Measurements from ENCODE around the gene TAF4B. TPM values are rescaled to one million over a fixed set of nuclear protein-coding genes. Genes with fewer than 3 reads are reported as not detected.
A peak's percentile ranks its signal among the peaks of the same experiment; 100 is the strongest.
"Not testable (repeated sequence)": the region's sequence is repeated elsewhere in the genome, so short reads cannot be mapped to it uniquely, and the experiment has no call there.

Gene TAF4B
- total RNA-seq (1 to 10 TPM; 3.9 to 4.2 TPM), polyA plus RNA-seq (under 1 TPM; 0.63 to 0.74 TPM)
- long read RNA-seq, donor 1, partial matches to known transcripts = 1 of 1 reads
- long read RNA-seq, donor 1, other reads (novel, unspliced or antisense) = 0 of 1 reads
- long read RNA-seq, donor 2 = 0 reads

DNA sequence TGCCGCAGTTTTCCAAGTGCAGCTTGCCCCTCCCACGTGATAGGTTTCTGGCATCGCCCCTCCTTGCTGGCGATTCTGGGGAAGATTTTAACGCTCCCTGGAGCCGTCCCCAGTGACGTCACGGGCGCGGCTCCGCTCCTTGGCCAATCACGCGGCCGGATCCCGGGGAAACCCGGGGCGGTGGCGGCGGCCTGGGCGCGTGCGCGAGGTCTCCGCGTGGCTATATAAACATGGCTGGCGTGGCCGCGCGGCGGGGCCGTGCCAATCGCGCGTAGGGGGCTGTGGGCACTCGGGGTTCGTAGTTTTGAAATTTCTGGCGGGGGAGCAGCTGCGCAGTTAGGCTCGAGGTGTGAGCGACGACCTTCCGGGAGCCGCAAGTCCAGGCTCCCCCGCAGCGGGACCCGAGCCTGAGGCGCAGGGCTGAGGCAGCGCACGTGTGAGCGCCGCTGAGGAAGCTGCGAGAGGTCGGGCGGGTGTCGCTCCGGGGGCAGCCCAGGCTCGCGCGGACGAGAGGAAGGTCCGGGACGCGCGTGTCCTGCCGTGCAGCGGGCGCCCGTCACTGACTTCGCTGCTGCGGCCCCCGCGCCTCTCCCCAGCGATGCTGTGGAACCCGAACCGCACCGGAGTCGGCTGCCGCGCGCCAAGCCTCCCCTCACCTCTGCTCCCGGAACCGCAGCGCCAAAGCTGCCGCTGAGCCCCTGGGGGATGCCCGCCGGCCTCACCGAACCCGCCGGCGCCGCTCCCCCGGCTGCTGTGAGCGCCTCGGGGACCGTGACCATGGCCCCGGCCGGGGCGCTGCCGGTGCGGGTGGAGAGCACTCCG is at the start of gene TAF4B:
TAF4B (plus strand) TSS at position 217 of the 822 bp plus-strand sequence; CDS start at position 706, 489 bp downstream.
- peak; percentile 96 to 98 for DNase-seq
- intact Hi-C loops (cut with DNase I) = loop anchor here (5.0 to 10.0 kb wide), 3 partner anchors 134 to 428 kb away; partner anchors contain the start of gene SS18 (in 1 of the 2)
- ATAC-seq (ENCODE audit: low FRiP score) = peak; percentile 99
- Histone ChIP-seq H3K27me3 (ENCODE audit: control insufficient read depth in 1 of 2, insufficient read depth in 2 of 2, low read length in 1 of 2) (no peaks in the 10 kb centered on the region), H3K9me3 (ENCODE audit: control insufficient read depth, low read length) (no peaks in the 10 kb centered on the region), H3K27ac (ENCODE audit: low read depth in 1 of 2, low read length in 2 of 2) (no peak within 1 kb of the TSS), H3K4me3 (ENCODE audit: low read length in 2 of 2) (peak within 1 kb of the TSS; percentile 46 to 73), H3K4me1 (ENCODE audit: control insufficient read depth in 1 of 2, insufficient read depth in 2 of 2, low read length in 2 of 2) (no peaks in the 10 kb centered on the region), H3K36me3 (ENCODE audit: control insufficient read depth in 1 of 2, insufficient read depth in 2 of 2, low read length in 1 of 2) (no peaks in the 10 kb centered on the region)
- 0 to 1% methylated on average over 76 to 101 of the region's 101 CpGs for WGBS, 2 donors

GRCh38 chr18:26181343-26181826 is 44.9 kb upstream of the TAF4B start:
- Histone ChIP-seq H3K4me3 (ENCODE audit: low read length in 2 of 2) (no peak overlapping the region), H3K36me3 (ENCODE audit: control insufficient read depth in 1 of 2, insufficient read depth in 2 of 2, low read length in 1 of 2) (no peaks in the 10 kb centered on the region), H3K9me3 (ENCODE audit: control insufficient read depth, low read length) (no peaks in the 10 kb centered on the region), H3K27me3 (ENCODE audit: control insufficient read depth in 1 of 2, insufficient read depth in 2 of 2, low read length in 1 of 2) (no peaks in the 10 kb centered on the region), H3K27ac (ENCODE audit: low read depth in 1 of 2, low read length in 2 of 2) (no peak overlapping the region), H3K4me1 (ENCODE audit: control insufficient read depth in 1 of 2, insufficient read depth in 2 of 2, low read length in 2 of 2) (no peaks in the 10 kb centered on the region)
- 87 to 90% methylated on average over 7 of the region's 7 CpGs for whole genome bisulfite sequencing, 2 donors
- intact Hi-C loops (cut with DNase I) = no loop called here
- DNase-seq (no peak), ATAC-seq (ENCODE audit: low FRiP score) (no peak)

GRCh38 chr18:26183395-26184112 is 42.7 kb upstream of the TAF4B start:
- Histone ChIP-seq H3K27ac (ENCODE audit: low read depth in 1 of 2, low read length in 2 of 2) (no peak overlapping the region), H3K36me3 (ENCODE audit: control insufficient read depth in 1 of 2, insufficient read depth in 2 of 2, low read length in 1 of 2) (no peaks in the 10 kb centered on the region), H3K9me3 (ENCODE audit: control insufficient read depth, low read length) (no peaks in the 10 kb centered on the region), H3K27me3 (ENCODE audit: control insufficient read depth in 1 of 2, insufficient read depth in 2 of 2, low read length in 1 of 2) (no peaks in the 10 kb centered on the region), H3K4me3 (ENCODE audit: low read length in 2 of 2) (no peak overlapping the region), H3K4me1 (ENCODE audit: control insufficient read depth in 1 of 2, insufficient read depth in 2 of 2, low read length in 2 of 2) (no peaks in the 10 kb centered on the region)
- DNase-seq (no peak), ATAC-seq (ENCODE audit: low FRiP score) (no peak)
- intact Hi-C loops (cut with DNase I) = no loop called here

GRCh38 chr18:26185267-26185666 is 41.0 kb upstream of the TAF4B start:
- Histone ChIP-seq H3K27me3 (ENCODE audit: control insufficient read depth in 1 of 2, insufficient read depth in 2 of 2, low read length in 1 of 2) (no peaks in the 10 kb centered on the region), H3K36me3 (ENCODE audit: control insufficient read depth in 1 of 2, insufficient read depth in 2 of 2, low read length in 1 of 2) (no peaks in the 10 kb centered on the region), H3K27ac (ENCODE audit: low read depth in 1 of 2, low read length in 2 of 2) (no peak overlapping the region), H3K9me3 (ENCODE audit: control insufficient read depth, low read length) (no peaks in the 10 kb centered on the region), H3K4me3 (ENCODE audit: low read length in 2 of 2) (no peak overlapping the region), H3K4me1 (ENCODE audit: control insufficient read depth in 1 of 2, insufficient read depth in 2 of 2, low read length in 2 of 2) (no peaks in the 10 kb centered on the region)
- intact Hi-C loops (cut with DNase I) = no loop called here
- DNase-seq (no peak), ATAC-seq (ENCODE audit: low FRiP score) (no peak)
- WGBS, 2 donors = 62 to 65% methylated on average over 2 of the region's 2 CpGs

GRCh38 chr18:26190506-26190905 is 35.7 kb upstream of the TAF4B start:
- 87 to 94% methylated on average over 8 of the region's 8 CpGs for WGBS, 2 donors
- Histone ChIP-seq H3K27ac (ENCODE audit: low read depth in 1 of 2, low read length in 2 of 2) (no peak overlapping the region), H3K27me3 (ENCODE audit: control insufficient read depth in 1 of 2, insufficient read depth in 2 of 2, low read length in 1 of 2) (no peaks in the 10 kb centered on the region), H3K4me3 (ENCODE audit: low read length in 2 of 2) (no peak overlapping the region), H3K4me1 (ENCODE audit: control insufficient read depth in 1 of 2, insufficient read depth in 2 of 2, low read length in 2 of 2) (no peaks in the 10 kb centered on the region), H3K9me3 (ENCODE audit: control insufficient read depth, low read length) (no peaks in the 10 kb centered on the region), H3K36me3 (ENCODE audit: control insufficient read depth in 1 of 2, insufficient read depth in 2 of 2, low read length in 1 of 2) (no peaks in the 10 kb centered on the region)
- DNase-seq (no peak), ATAC-seq (ENCODE audit: low FRiP score) (no peak)
- intact Hi-C loops (cut with DNase I) = no loop called here

DNA sequence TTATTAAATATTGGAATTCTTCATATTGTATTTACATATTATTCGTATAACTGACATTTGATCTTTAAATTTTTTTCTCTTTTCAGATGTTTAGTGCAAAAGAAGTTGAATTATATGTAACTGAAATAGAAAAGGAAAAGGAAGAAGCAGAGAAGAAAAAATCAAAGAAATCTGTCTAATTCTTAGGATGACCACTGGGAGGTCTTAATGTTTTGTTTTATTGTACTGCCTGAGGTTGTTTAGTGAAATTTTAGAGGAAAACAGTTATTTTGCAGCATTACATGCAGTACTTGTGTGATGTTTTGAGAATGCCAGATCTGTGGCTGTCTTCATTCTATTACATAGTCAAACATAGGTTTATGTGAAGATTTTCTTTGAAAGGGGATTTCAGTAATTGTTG is 34.0 kb upstream of the TAF4B start:
- WGBS, 2 donors = 71 to 83% methylated on average over 1 of the region's 1 CpG
- H3K9me3 ChIP-seq (ENCODE audit: control insufficient read depth, low read length) = no peaks in the 10 kb centered on the region
- intact Hi-C loops (cut with DNase I) = no loop called here
- no peaks in the 10 kb centered on the region for H3K36me3 ChIP-seq (ENCODE audit: control insufficient read depth in 1 of 2, insufficient read depth in 2 of 2, low read length in 1 of 2)
- H3K27me3 ChIP-seq (ENCODE audit: control insufficient read depth in 1 of 2, insufficient read depth in 2 of 2, low read length in 1 of 2) = no peaks in the 10 kb centered on the region
- H3K4me1 ChIP-seq (ENCODE audit: control insufficient read depth in 1 of 2, insufficient read depth in 2 of 2, low read length in 2 of 2) = no peaks in the 10 kb centered on the region
- no peak overlapping the region for H3K27ac ChIP-seq (ENCODE audit: low read depth in 1 of 2, low read length in 2 of 2)
- ATAC-seq (ENCODE audit: low FRiP score) (no peak), DNase-seq (no peak)
- no peak overlapping the region for H3K4me3 ChIP-seq (ENCODE audit: low read length in 2 of 2)

GRCh38 chr18:26196605-26197004 is 29.6 kb upstream of the TAF4B start:
- Histone ChIP-seq H3K27ac (ENCODE audit: low read depth in 1 of 2, low read length in 2 of 2) (no peak overlapping the region), H3K4me3 (ENCODE audit: low read length in 2 of 2) (no peak overlapping the region), H3K9me3 (ENCODE audit: control insufficient read depth, low read length) (no peaks in the 10 kb centered on the region), H3K36me3 (ENCODE audit: control insufficient read depth in 1 of 2, insufficient read depth in 2 of 2, low read length in 1 of 2) (no peaks in the 10 kb centered on the region), H3K27me3 (ENCODE audit: control insufficient read depth in 1 of 2, insufficient read depth in 2 of 2, low read length in 1 of 2) (no peaks in the 10 kb centered on the region), H3K4me1 (ENCODE audit: control insufficient read depth in 1 of 2, insufficient read depth in 2 of 2, low read length in 2 of 2) (no peaks in the 10 kb centered on the region)
- ATAC-seq (ENCODE audit: low FRiP score) = no peak
- intact Hi-C loops (cut with DNase I) = no loop called here
- no peak for DNase-seq
- 78 to 84% methylated on average over 3 of the region's 3 CpGs for WGBS, 2 donors

DNA sequence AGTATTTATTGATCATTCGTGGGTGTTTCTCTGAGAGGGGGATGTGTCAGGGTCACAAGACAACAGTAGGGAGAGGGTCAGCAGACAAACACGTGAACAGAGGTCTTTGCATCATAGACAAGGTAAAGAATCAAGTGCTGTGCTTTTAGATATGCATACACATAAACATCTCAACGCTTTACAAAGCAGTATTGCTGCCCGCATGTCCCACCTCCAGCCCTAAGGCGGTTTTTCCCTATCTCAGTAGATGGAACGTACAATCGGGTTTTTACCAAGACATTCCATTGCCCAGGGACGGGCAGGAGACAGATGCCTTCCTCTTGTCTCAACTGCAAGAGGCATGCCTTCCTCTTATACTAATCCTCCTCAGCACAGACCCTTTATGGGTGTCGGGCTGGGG is 24.2 kb upstream of the TAF4B start:
- WGBS, 2 donors = 58 to 75% methylated on average over 8 of the region's 9 CpGs
- H3K4me3 ChIP-seq (ENCODE audit: low read length in 2 of 2); intact Hi-C loops (cut with DNase I); ATAC-seq (ENCODE audit: low FRiP score); DNase-seq; H3K36me3 ChIP-seq (ENCODE audit: control insufficient read depth in 1 of 2, insufficient read depth in 2 of 2, low read length in 1 of 2); H3K27ac ChIP-seq (ENCODE audit: low read depth in 1 of 2, low read length in 2 of 2); H3K27me3 ChIP-seq (ENCODE audit: control insufficient read depth in 1 of 2, insufficient read depth in 2 of 2, low read length in 1 of 2); H3K9me3 ChIP-seq (ENCODE audit: control insufficient read depth, low read length); H3K4me1 ChIP-seq (ENCODE audit: control insufficient read depth in 1 of 2, insufficient read depth in 2 of 2, low read length in 2 of 2): not testable (repeated sequence)

All from aorta (tissue), 5 donors.